Skeletal muscle tissue (tissue), 4 donors: ENCODE measurements around the gene PLEKHJ1. TPM values are rescaled to one million over a fixed set of nuclear protein-coding genes. Genes with fewer than 3 reads are reported as not detected.

Experiments used
- H3K27ac ChIP-seq: one replicate; pipeline ENCODE4 v1.7.0; 2013; ENCODE audit warnings: mild to moderate bottlenecking, low read depth, low read length, inconsistent platforms
- H3K27me3 ChIP-seq, 3 donors: one replicate each; pipeline ENCODE4 v1.7.0; 2013; ENCODE audit warnings: low read length in 3 of 3; ENCODE audit not compliant: control insufficient read depth in 3 of 3, insufficient read depth in 3 of 3
- H3K36me3 ChIP-seq, 3 donors: one replicate each; pipeline ENCODE4 v1.7.0; 2013; ENCODE audit warnings: low read length in 3 of 3; ENCODE audit not compliant: control insufficient read depth in 3 of 3, insufficient read depth in 3 of 3
- H3K4me1 ChIP-seq, 3 donors: one replicate each; pipeline ENCODE4 v1.7.0; 2013; ENCODE audit warnings: low read length in 3 of 3, mild to moderate bottlenecking in 3 of 3; ENCODE audit not compliant: control insufficient read depth in 3 of 3, insufficient read depth in 3 of 3
- H3K4me3 ChIP-seq, 3 donors: one replicate each; pipeline ENCODE4 v1.7.0; 2013; ENCODE audit warnings: low read length in 3 of 3
- H3K9ac ChIP-seq, 3 donors: one replicate each; pipeline ENCODE4 v1.7.0; 2013; ENCODE audit warnings: low read length in 3 of 3, mild to moderate bottlenecking in 3 of 3, moderate library complexity in 2 of 3, low read depth in 1 of 3
- H3K9me3 ChIP-seq, 3 donors: one replicate each; pipeline ENCODE4 v1.7.0; 2013; ENCODE audit warnings: low read length in 3 of 3; ENCODE audit not compliant: control insufficient read depth in 3 of 3
- total RNA-seq: library from RNA; depleted of rRNA; stranded (reverse); fragments of >200 nt; gene quantifications from one replicate; pipeline ENCODE4 v1.2.3, GENCODE V29; 2014
- donor health status: Osteomylitis.

PLEKHJ1 gene
- total RNA-seq, 1 donor from 2014 or later: 63.2 TPM

- Histone ChIP-seq H3K9me3 (no peaks in the 10 kb centered on the region), H3K4me3 (no peak overlapping the region), H3K27ac (no peak overlapping the region), H3K27me3 (peaks cover 3 to 21% (median 3%) of the 10 kb centered on the region in 3 donors), H3K36me3 (peaks cover 21 to 38% (median 28%) of the 10 kb centered on the region in 3 donors), H3K9ac (peak overlapping the region in 1 of 3 donors; percentile 57), H3K4me1 (peaks cover 23 to 61% (median 53%) of the 10 kb centered on the region in 3 donors)
These were observed 14.0 kb upstream of the PLEKHJ1 start for GRCh38 chr19:2249880-2250765.

GRCh38 chr19:2249010-2249866, 13.1 kb upstream of the PLEKHJ1 start, which contains the start of gene AMH:
AMH (plus strand) TSS chr19:2249323; CDS start chr19:2249333, 10 bp downstream.
- Histone ChIP-seq H3K4me1 (peaks cover 18 to 55% (median 47%) of the 10 kb centered on the region in 3 donors), H3K9ac (peak within 1 kb of the TSS in 1 of 3 donors; percentile 57), H3K9me3 (no peaks in the 10 kb centered on the region), H3K36me3 (peaks cover 30 to 47% (median 34%) of the 10 kb centered on the region in 3 donors), H3K4me3 (no peak within 1 kb of the TSS), H3K27ac (no peak within 1 kb of the TSS), H3K27me3 (peaks cover 3 to 21% (median 3%) of the 10 kb centered on the region in 3 donors)

GRCh38 chr19:2248136-2249009, 12.2 kb upstream of the PLEKHJ1 start:
- Histone ChIP-seq H3K36me3 (peaks cover 39 to 49% (median 39%) of the 10 kb centered on the region in 3 donors), H3K4me1 (peaks cover 12 to 53% (median 45%) of the 10 kb centered on the region in 3 donors)

GRCh38 chr19:2247433-2248101, 11.4 kb upstream of the PLEKHJ1 start:
- H3K9me3 ChIP-seq: no peaks in the 10 kb centered on the region
- peaks cover 41 to 52% (median 41%) of the 10 kb centered on the region in 3 donors for H3K36me3 ChIP-seq
- H3K4me3 ChIP-seq: no peak overlapping the region
- peaks cover 9 to 53% (median 43%) of the 10 kb centered on the region in 3 donors for H3K4me1 ChIP-seq
- H3K27me3 ChIP-seq: peaks cover 3 to 16% (median 3%) of the 10 kb centered on the region in 3 donors
- H3K9ac ChIP-seq: peak overlapping the region in 2 of 3 donors; percentile 56 to 69
- peak overlapping the region; percentile 56 for H3K27ac ChIP-seq

More at GRCh38 chr19:2248136-2249009, 12.2 kb upstream of the PLEKHJ1 start:
- Histone ChIP-seq H3K9ac (peak overlapping the region in 1 of 3 donors; percentile 25), H3K4me3 (no peak overlapping the region), H3K27me3 (peaks cover 3 to 21% (median 3%) of the 10 kb centered on the region in 3 donors), H3K9me3 (no peaks in the 10 kb centered on the region), H3K27ac (no peak overlapping the region)

GRCh38 chr19:2246801-2247361, 10.8 kb upstream of the PLEKHJ1 start:
- Histone ChIP-seq H3K27me3 (peaks cover 3 to 11% (median 3%) of the 10 kb centered on the region in 3 donors), H3K36me3 (peaks cover 39 to 47% (median 41%) of the 10 kb centered on the region in 3 donors), H3K4me3 (no peak overlapping the region), H3K9me3 (no peaks in the 10 kb centered on the region), H3K9ac (peak overlapping the region in 2 of 3 donors; percentile 56 to 69), H3K4me1 (peaks cover 16 to 54% (median 48%) of the 10 kb centered on the region in 3 donors), H3K27ac (peak overlapping the region; percentile 56)

GRCh38 chr19:2246014-2246620, 10.0 kb upstream of the PLEKHJ1 start:
- Histone ChIP-seq H3K9me3 (no peaks in the 10 kb centered on the region), H3K4me1 (peaks cover 24 to 58% (median 53%) of the 10 kb centered on the region in 3 donors), H3K9ac (no peak overlapping the region), H3K27ac (no peak overlapping the region), H3K27me3 (peaks cover 0 to 8% (median 3%) of the 10 kb centered on the region in 3 donors), H3K4me3 (no peak overlapping the region), H3K36me3 (peaks cover 34 to 44% (median 41%) of the 10 kb centered on the region in 3 donors)

GRCh38 chr19:2245273-2245672, 9.1 kb upstream of the PLEKHJ1 start:
- H3K9ac ChIP-seq: no peak overlapping the region
- peaks cover 0 to 3% (median 3%) of the 10 kb centered on the region in 3 donors for H3K27me3 ChIP-seq
- H3K36me3 ChIP-seq: peaks cover 34 to 44% (median 41%) of the 10 kb centered on the region in 3 donors
- no peak overlapping the region for H3K4me3 ChIP-seq
- H3K4me1 ChIP-seq: peaks cover 32 to 63% (median 60%) of the 10 kb centered on the region in 3 donors
- no peaks in the 10 kb centered on the region for H3K9me3 ChIP-seq
- H3K27ac ChIP-seq: no peak overlapping the region

- H3K9me3 ChIP-seq: no peaks in the 10 kb centered on the region
- H3K4me1 ChIP-seq: peaks cover 40 to 62% (median 60%) of the 10 kb centered on the region in 3 donors
- H3K27me3 ChIP-seq: no peaks in the 10 kb centered on the region
- no peak overlapping the region for H3K27ac ChIP-seq
- H3K4me3 ChIP-seq: no peak overlapping the region
- no peak overlapping the region for H3K9ac ChIP-seq
- H3K36me3 ChIP-seq: peaks cover 34 to 44% (median 41%) of the 10 kb centered on the region in 3 donors
These were observed 8.4 kb upstream of the PLEKHJ1 start for GRCh38 chr19:2244486-2244885.
